A549 (cell line): ENCODE measurements around the gene PLCB4. TPM values are rescaled to one million over a fixed set of nuclear protein-coding genes. Genes with fewer than 3 reads are reported as not detected.

ENCODE experiments used
- ATAC-seq, 2 experiments: fragments of 200-7000 bp in 1 of 2; fragments of >200 bp in 1 of 2; cut with Nextera tagmentation in 1 of 2; cut with Tn5 transposase in 1 of 2; 3 replicates each; pipeline versions ENCODE4 v1.8.0 to v1.9.1; 2018 to 2020; ENCODE audit warnings: mild to moderate bottlenecking in 1 of 2, moderate library complexity in 1 of 2
- CTCF ChIA-PET: fragments of 300-600 bp; sonication (Branson Sonifier 250); formaldehyde crosslinking; extraction: SDS; loops from one replicate; lab custom pipeline; 2021; ENCODE audit warnings: antibody characterized with exemption, inconsistent platforms; lab: Yijun Ruan, JAX
- POLR2A ChIA-PET: fragments of 350-600 bp; formaldehyde crosslinking; extraction: SDS; loops from one replicate; lab custom pipeline; 2021; ENCODE audit warnings: antibody characterized with exemption, inconsistent platforms; lab: Yijun Ruan, JAX
- DNase-seq, 2 experiments: peaks; one replicate each; pipeline versions ENCODE4 v3.0.0 to v3.0.0-alpha.2; 2011 to 2016; ENCODE audit warnings: low read depth in 1 of 2, low spot score in 1 of 2
- FAIRE-seq: peaks from 2 replicates; lab custom pipeline; 2011; peaks lifted over from hg19 to GRCh38; lab: Jason Lieb, UNC
- H3K27ac ChIP-seq, 2 experiments: fragments of >200 bp; sonication (Bioruptor Twin); formaldehyde crosslinking; 3 replicates each; pipeline ENCODE4 v1.5.1; 2016 to 2017
- H3K4me1 ChIP-seq: fragments of >200 bp; sonication (Bioruptor Twin); formaldehyde crosslinking; 3 replicates; pipeline ENCODE4 v1.6.1; 2016
- H3K4me2 ChIP-seq: fragments of >200 bp; sonication (Bioruptor Twin); formaldehyde crosslinking; 3 replicates; pipeline ENCODE4 v1.6.1; 2016
- H3K4me3 ChIP-seq: fragments of >200 bp; sonication (Bioruptor Twin); formaldehyde crosslinking; 3 replicates; pipeline ENCODE4 v1.5.1; 2016
- H3K9me3 ChIP-seq: fragments of >200 bp; sonication (Bioruptor Twin); formaldehyde crosslinking; 3 replicates; pipeline ENCODE4 v1.6.1; 2016
- CBX2 ChIP-seq: fragments of 200-600 bp; sonication (generic); IDR thresholded peaks from 2 replicates; pipeline ENCODE4 v1.6.1; 2016; ENCODE audit warnings: low read depth, mild to moderate bottlenecking, borderline replicate concordance
- CEBPB ChIP-seq, 2 experiments: fragments of >200 bp in 1 of 2; sonication (Bioruptor Twin) in 1 of 2; formaldehyde crosslinking in 1 of 2; IDR thresholded peaks; 2 replicates each; pipeline ENCODE4 v1.6.1; 2012 to 2016
- CHD4 ChIP-seq: fragments of 200-600 bp; sonication (generic); IDR thresholded peaks from 2 replicates; pipeline ENCODE4 v1.6.1; 2016; ENCODE audit warnings: antibody characterized with exemption, mild to moderate bottlenecking, borderline replicate concordance
- EHMT2 ChIP-seq: fragments of 200-600 bp; sonication (generic); IDR thresholded peaks from 2 replicates; pipeline ENCODE4 v1.6.1; 2016; ENCODE audit warnings: antibody characterized with exemption, low read depth, mild to moderate bottlenecking, moderate library complexity
- EP300 ChIP-seq, 2 experiments: fragments of >200 bp; sonication (Bioruptor Twin); formaldehyde crosslinking; IDR thresholded peaks; 2 replicates in 1 of 2; 3 replicates in 1 of 2; pipeline ENCODE4 v1.6.1; 2016 to 2017
- FOSB ChIP-seq: fragments of 250-450 bp; sonication (Bioruptor Pico); IDR thresholded peaks from 2 replicates; pipeline ENCODE4 v1.5.0; 2020; ENCODE audit warnings: mild to moderate bottlenecking, moderate library complexity
- FOSL2 ChIP-seq, 2 experiments: fragments of 450-650 bp in 1 of 2; fragments of >200 bp in 1 of 2; sonication (Bioruptor Twin) in 1 of 2; formaldehyde crosslinking; IDR thresholded peaks; 2 replicates each; pipeline versions ENCODE4 v1.5.0 to v1.6.1; 2016 to 2020; ENCODE audit warnings: mild to moderate bottlenecking in 1 of 2, moderate library complexity in 1 of 2
- HDAC2 ChIP-seq: fragments of 200-600 bp; sonication (generic); IDR thresholded peaks from 2 replicates; pipeline ENCODE4 v1.6.1; 2016
- HOXB13 ChIP-seq: fragments of 250-450 bp; sonication (Bioruptor Pico); IDR thresholded peaks from 2 replicates; pipeline ENCODE4 v1.5.0; 2020; ENCODE audit warnings: low read depth, mild to moderate bottlenecking, moderate library complexity
- HOXB5 ChIP-seq: fragments of 250-450 bp; sonication (Bioruptor Pico); IDR thresholded peaks from 2 replicates; pipeline ENCODE4 v1.5.0; 2020; ENCODE audit warnings: mild to moderate bottlenecking, moderate library complexity
- JUN ChIP-seq, 2 experiments: fragments of >200 bp; sonication (Bioruptor Twin); formaldehyde crosslinking; IDR thresholded peaks; 2 replicates in 1 of 2; 3 replicates in 1 of 2; pipeline ENCODE4 v1.6.1; 2016 to 2017
- JUNB ChIP-seq: fragments of >200 bp; sonication (Bioruptor Twin); formaldehyde crosslinking; IDR thresholded peaks from 2 replicates; pipeline ENCODE4 v1.6.1; 2016
- KDM1A ChIP-seq: fragments of 200-600 bp; sonication (generic); IDR thresholded peaks from 2 replicates; pipeline ENCODE4 v1.6.1; 2016; ENCODE audit warnings: low read depth, mild to moderate bottlenecking
- RARB ChIP-seq: fragments of 250-450 bp; sonication (Bioruptor Pico); IDR thresholded peaks from 2 replicates; pipeline ENCODE4 v1.8.0; 2021; ENCODE audit warnings: mild to moderate bottlenecking, moderate library complexity
- RCOR1 ChIP-seq: fragments of 150-350 bp; IDR thresholded peaks from 2 replicates; pipeline ENCODE4 v1.6.1; 2014; ENCODE audit warnings: antibody characterized with exemption, low read length, low read depth
- SMC3 ChIP-seq: fragments of >200 bp; sonication (Bioruptor Twin); formaldehyde crosslinking; IDR thresholded peaks from 3 replicates; pipeline ENCODE4 v1.6.1; 2018; ENCODE audit warnings: inconsistent platforms
- ZNF302 ChIP-seq: fragments of 250-450 bp; sonication (Bioruptor Pico); IDR thresholded peaks from 2 replicates; pipeline ENCODE4 v1.9.0; 2021; ENCODE audit warnings: inconsistent platforms, mild to moderate bottlenecking, moderate library complexity
- WGBS: methylation state at CpG from one replicate; pipeline ENCODE4 v1.1.6; 2017; ENCODE audit errors: missing lambda C conversion rate; 5-methylcytosine and 5-hydroxymethylcytosine counted together
- polyA plus RNA-seq, 4 experiments: library from polyadenylated mRNA; depleted of rRNA in 3 of 4; stranded (reverse); fragments of >200 nt; fragmentation: RNase III in 1 of 4; extraction: RNeasy Plus Mini Kit Qiagen cat#74134 plus additional on column Dnase treatment in 1 of 4; gene quantifications; 2 replicates in 3 of 4; 3 replicates in 1 of 4; pipeline ENCODE4 v1.2.3, GENCODE V29; 2011 to 2017
- TF ChIP-seq, protein P1 (sequence below): IDR thresholded peaks from 2 replicates; pipeline ENCODE4 v1.6.1; 2012
- TF ChIP-seq, protein P2 (sequence below): fragments of >200 bp; sonication (Bioruptor Twin); formaldehyde crosslinking; IDR thresholded peaks from 2 replicates; pipeline ENCODE4 v1.6.1; 2016
- TF ChIP-seq, protein P3 (sequence below): IDR thresholded peaks from 2 replicates; pipeline ENCODE4 v1.6.1; 2012

PLCB4 gene
- polyA plus RNA-seq, 2 of the 4 experiments (the other 2 are of a cell fraction): 17.1 to 32.1 TPM

DNA sequence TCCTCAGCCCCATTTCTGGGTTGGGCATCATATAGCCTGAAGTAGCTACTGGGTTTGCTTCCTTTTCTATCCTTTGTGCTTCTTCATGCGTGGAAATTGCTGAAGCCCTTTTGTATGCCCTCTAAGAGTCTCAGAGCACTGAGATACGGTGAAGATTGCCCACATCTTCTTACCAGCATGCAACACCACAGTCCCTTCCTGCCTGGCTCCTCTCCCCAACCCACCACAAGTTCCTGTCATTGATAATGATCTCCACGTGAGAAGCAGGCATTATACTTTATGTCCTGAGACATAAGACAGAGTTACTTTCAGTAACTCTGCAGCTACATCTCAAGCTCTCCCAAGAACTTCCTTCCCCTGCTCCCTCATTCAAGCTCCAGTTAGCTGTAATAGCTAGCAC is 15.8 kb upstream of the PLCB4 start (continued):
- TF ChIP-seq HOXB13 (CRISPR knock-in tag): no peak
- TF ChIP-seq, protein P1, sequence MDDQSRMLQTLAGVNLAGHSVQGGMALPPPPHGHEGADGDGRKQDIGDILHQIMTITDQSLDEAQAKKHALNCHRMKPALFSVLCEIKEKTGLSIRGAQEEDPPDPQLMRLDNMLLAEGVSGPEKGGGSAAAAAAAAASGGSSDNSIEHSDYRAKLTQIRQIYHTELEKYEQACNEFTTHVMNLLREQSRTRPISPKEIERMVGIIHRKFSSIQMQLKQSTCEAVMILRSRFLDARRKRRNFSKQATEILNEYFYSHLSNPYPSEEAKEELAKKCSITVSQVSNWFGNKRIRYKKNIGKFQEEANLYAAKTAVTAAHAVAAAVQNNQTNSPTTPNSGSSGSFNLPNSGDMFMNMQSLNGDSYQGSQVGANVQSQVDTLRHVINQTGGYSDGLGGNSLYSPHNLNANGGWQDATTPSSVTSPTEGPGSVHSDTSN: no peak
- TF ChIP-seq KDM1A: no peak

DNA sequence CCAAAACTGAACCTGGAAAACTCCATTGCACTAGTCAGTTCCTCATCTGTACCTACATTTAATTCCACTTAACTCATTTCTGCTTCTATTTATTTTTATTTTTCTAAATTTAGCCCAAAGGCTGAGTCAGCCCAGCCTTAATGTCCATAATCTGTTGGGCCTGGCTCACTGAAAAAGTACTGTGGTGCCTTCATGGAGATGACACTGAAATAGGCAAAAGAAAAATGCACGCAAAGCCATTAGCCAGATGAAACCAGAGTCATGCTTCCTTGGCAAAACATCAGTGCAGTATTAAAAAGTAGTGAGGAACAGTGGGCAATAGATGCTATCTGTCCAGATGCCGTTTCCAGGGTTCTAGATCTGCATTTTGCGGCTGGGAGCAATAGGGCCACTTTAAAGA is 14.7 kb upstream of the PLCB4 start:
- POLR2A ChIA-PET: no interaction called here
- 92% methylated on average over 3 of the region's 3 CpGs for WGBS
- Histone ChIP-seq H3K4me2 (no peak overlapping the region), H3K4me1 (peaks cover 22% of the 10 kb centered on the region), H3K4me3 (no peak overlapping the region), H3K9me3 (no peaks in the 10 kb centered on the region)
- TF ChIP-seq EP300 (IDR thresholded peaks at IDR 0.05) (no peak), CHD4 (no peak), ZNF302 (CRISPR knock-in tag) (no peak), RCOR1 (no peak), EHMT2 (no peak)
- TF ChIP-seq, protein P2, sequence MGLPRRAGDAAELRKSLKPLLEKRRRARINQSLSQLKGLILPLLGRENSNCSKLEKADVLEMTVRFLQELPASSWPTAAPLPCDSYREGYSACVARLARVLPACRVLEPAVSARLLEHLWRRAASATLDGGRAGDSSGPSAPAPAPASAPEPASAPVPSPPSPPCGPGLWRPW: no peak
- TF ChIP-seq, all 56 proteins: peak for 0
- FAIRE-seq (peak; percentile 73), ATAC-seq (no peak), DNase-seq (no peak)
- CTCF ChIA-PET: interaction anchor here (0.6 to 1.5 kb wide), 3 partner anchors 8 to 200 kb away, joined by 3 to 6 read pairs (median 4); no protein-coding TSS in a partner anchor
- peak overlapping the region in 1 of 2 experiments; percentile 30; a peak in 1 of 6 replicates for H3K27ac ChIP-seq

DNA sequence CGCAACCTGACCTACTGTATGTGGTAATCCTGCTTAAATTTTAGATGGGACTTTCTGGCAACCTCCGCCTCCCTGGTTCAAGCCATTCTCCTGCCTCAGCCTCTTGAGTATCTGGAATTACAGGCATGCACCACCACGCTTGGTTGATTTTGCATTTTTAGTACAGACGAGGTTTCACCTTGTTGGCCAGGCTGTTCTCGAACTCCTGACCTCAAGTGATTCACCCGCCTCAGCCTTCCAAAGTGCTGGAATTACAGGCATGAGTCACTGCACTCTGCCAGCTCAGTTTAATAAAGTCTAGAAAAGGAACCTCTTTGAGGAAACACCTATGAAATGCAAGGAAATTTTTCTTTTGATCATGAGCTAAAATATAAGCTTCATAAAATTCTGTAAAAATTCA is 9.0 kb upstream of the PLCB4 start:
- peak overlapping the region; percentile 23; the same call in 2 of the 3 replicates for H3K4me2 ChIP-seq
- WGBS: 46% methylated on average over 6 of the region's 6 CpGs
- DNase-seq: peak in 1 of 2 experiments; percentile 37
- CTCF ChIA-PET: no interaction called here
- peak in 1 of 2 experiments; percentile 65; a peak in 3 of 6 replicates for ATAC-seq
- peak; percentile 70 for FAIRE-seq
- POLR2A ChIA-PET: no interaction called here
- peaks cover 9% of the 10 kb centered on the region; the same call in 1 of the 3 replicates for H3K4me1 ChIP-seq
- H3K27ac ChIP-seq: peak overlapping the region in 1 of 2 experiments; percentile 61; a peak in 4 of 6 replicates
- no peaks in the 10 kb centered on the region for H3K9me3 ChIP-seq
- H3K4me3 ChIP-seq: no peak overlapping the region
- TF ChIP-seq, protein P3, sequence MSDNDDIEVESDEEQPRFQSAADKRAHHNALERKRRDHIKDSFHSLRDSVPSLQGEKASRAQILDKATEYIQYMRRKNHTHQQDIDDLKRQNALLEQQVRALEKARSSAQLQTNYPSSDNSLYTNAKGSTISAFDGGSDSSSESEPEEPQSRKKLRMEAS: peak; percentile 32
- TF ChIP-seq JUN (IDR thresholded peaks at IDR 0.05) (0 out of 5 replicates have a peak, but pooled peaks of 1 of the 2 experiments have one; percentile 33), FOSL2 (IDR thresholded peaks at IDR 0.05) (no peak), FOSL2 (CRISPR knock-in tag; IDR thresholded peaks at IDR 0.05) (peak; percentile 72), JUNB (0 out of 2 replicates have a peak, but pooled peaks have one; percentile 16), HDAC2 (no peak)
- TF ChIP-seq, all 56 proteins: peak for 4

DNA sequence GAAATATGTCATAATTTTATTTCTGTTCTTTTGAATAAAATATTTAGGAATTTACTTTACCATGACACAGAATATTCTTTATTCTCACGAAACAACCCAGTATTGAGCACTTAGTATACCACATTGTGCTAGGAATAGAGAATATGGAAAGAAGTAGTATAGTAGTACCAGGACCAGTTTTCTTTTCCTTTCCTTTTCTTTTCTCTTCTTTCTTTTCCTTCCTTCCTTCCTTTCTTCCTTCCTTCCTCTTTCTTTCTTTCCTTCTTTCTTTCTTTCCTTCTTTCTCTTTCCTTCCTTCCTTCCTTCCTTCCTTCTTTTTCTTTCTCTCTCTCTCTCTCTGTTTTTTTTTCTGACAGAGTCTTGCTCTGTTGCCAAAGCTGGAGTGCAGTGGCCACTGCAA is 7.5 kb upstream of the PLCB4 start:
- peak; percentile 7 for FAIRE-seq
- H3K4me2 ChIP-seq: no peak overlapping the region
- H3K4me1 ChIP-seq: peaks cover 15% of the 10 kb centered on the region
- no peak for ATAC-seq
- H3K9me3 ChIP-seq: no peaks in the 10 kb centered on the region
- H3K27ac ChIP-seq: no peak overlapping the region
- DNase-seq: no peak
- ChIA-PET CTCF (no interaction called here), POLR2A (interaction anchor here (0.6 kb wide), 1 partner anchor 15 kb away, joined by 3 read pairs; no protein-coding TSS in a partner anchor)
- WGBS: 90% methylated on average over 1 of the region's 1 CpG
- no peak overlapping the region for H3K4me3 ChIP-seq
- no peak for TF ChIP-seq HDAC2
- no peak for TF ChIP-seq SMC3
- TF ChIP-seq, protein P2: no peak
- TF ChIP-seq HOXB5 (CRISPR knock-in tag): no peak
- no peak for TF ChIP-seq CBX2
- no peak for TF ChIP-seq CEBPB (IDR thresholded peaks at IDR 0.05)
- no peak for TF ChIP-seq RARB
- TF ChIP-seq FOSB (CRISPR knock-in tag): no peak
- TF ChIP-seq EP300 (IDR thresholded peaks at IDR 0.05): no peak
